Measurements from ENCODE around the gene TUBA3C.

TUBA3C gene

DNA sequence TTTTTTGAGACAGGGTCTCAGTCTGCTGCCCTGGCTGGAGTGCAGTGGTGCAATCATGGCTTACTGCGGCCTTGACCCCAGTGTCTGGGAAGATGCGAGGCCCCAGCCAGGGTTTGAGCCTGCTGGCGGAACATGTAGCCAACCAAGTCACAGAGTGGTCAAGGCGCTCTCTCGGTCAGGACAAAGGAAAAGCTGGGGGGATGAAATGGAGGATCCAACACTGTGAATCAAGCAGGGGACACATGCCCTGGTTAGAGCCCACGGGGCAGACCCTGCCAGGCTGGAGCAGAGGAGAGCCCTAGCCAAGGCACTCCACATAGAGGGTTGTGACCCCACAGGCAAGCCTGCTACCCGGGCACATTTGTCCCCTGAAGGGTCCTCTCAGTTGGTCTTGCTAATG lies 10.1 kb downstream of the TUBA3C start:
- no peaks in the 10 kb centered on the region for H3K36me3 ChIP-seq (ENCODE audit: insufficient read depth, low read length)
- H3F3A ChIP-seq (ENCODE audit: low read depth) = no peaks in the 10 kb centered on the region
- H3K4me3 ChIP-seq (ENCODE audit: low read length, poor library complexity, severe bottlenecking) = no peak overlapping the region
- no peak for TF ChIP-seq CTCF (conservative IDR thresholded peaks at IDR 0.05; ENCODE audit: low read length)
- no peak for TF ChIP-seq EZH2phosphoT487 (IDR thresholded peaks at IDR 0.05; ENCODE audit: borderline replicate concordance)
- H3K4me2 ChIP-seq (ENCODE audit: low read depth, low read length, poor library complexity, severe bottlenecking) = no peak overlapping the region
- peaks cover 5% of the 10 kb centered on the region; the same call in 1 of the 2 replicates for H3K9me3 ChIP-seq (ENCODE audit: insufficient read depth, low read depth, low read length)
- no peak overlapping the region for H2AFZ ChIP-seq (ENCODE audit: low read length)
- no peaks in the 10 kb centered on the region for H3K27me3 ChIP-seq (ENCODE audit: insufficient read depth, low read length, poor library complexity, severe bottlenecking)
- H3K9me2 ChIP-seq (replicated peaks; ENCODE audit: low read depth, low read length) = no peaks in the 10 kb centered on the region
- no peaks in the 10 kb centered on the region for H3K4me1 ChIP-seq (ENCODE audit: insufficient read depth, low read length, poor library complexity, severe bottlenecking)
- H3K9ac ChIP-seq (ENCODE audit: low read depth, low read length, poor library complexity, severe bottlenecking) = no peak overlapping the region
- no peaks in the 10 kb centered on the region for H4K20me1 ChIP-seq (ENCODE audit: insufficient read depth, low read length, poor library complexity, severe bottlenecking)
- no peaks in the 10 kb centered on the region for H3K79me2 ChIP-seq (ENCODE audit: insufficient read depth, low read length)

GRCh38 chr13:19169991-19170390 lies 11.6 kb downstream of the TUBA3C start:
- no peak overlapping the region for H3K9ac ChIP-seq (ENCODE audit: low read depth, low read length, poor library complexity, severe bottlenecking)
- no peaks in the 10 kb centered on the region for H3K4me1 ChIP-seq (ENCODE audit: insufficient read depth, low read length, poor library complexity, severe bottlenecking)
- H3K9me3 ChIP-seq (ENCODE audit: insufficient read depth, low read depth, low read length) = peaks cover 5% of the 10 kb centered on the region; the same call in 1 of the 2 replicates
- H3K9me2 ChIP-seq (replicated peaks; ENCODE audit: low read depth, low read length) = no peaks in the 10 kb centered on the region
- H4K20me1 ChIP-seq (ENCODE audit: insufficient read depth, low read length, poor library complexity, severe bottlenecking) = no peaks in the 10 kb centered on the region
- H2AFZ ChIP-seq (ENCODE audit: low read length) = no peak overlapping the region
- no peaks in the 10 kb centered on the region for H3K36me3 ChIP-seq (ENCODE audit: insufficient read depth, low read length)
- TF ChIP-seq EZH2phosphoT487 (IDR thresholded peaks at IDR 0.05; ENCODE audit: borderline replicate concordance) = no peak
- no peak for TF ChIP-seq CTCF (conservative IDR thresholded peaks at IDR 0.05; ENCODE audit: low read length)
- H3F3A ChIP-seq (ENCODE audit: low read depth) = no peaks in the 10 kb centered on the region
- no peak overlapping the region for H3K4me2 ChIP-seq (ENCODE audit: low read depth, low read length, poor library complexity, severe bottlenecking)
- H3K79me2 ChIP-seq (ENCODE audit: insufficient read depth, low read length) = no peaks in the 10 kb centered on the region
- H3K27me3 ChIP-seq (ENCODE audit: insufficient read depth, low read length, poor library complexity, severe bottlenecking) = no peaks in the 10 kb centered on the region
- H3K4me3 ChIP-seq (ENCODE audit: low read length, poor library complexity, severe bottlenecking) = no peak overlapping the region

- peaks cover 5% of the 10 kb centered on the region; the same call in 1 of the 2 replicates for H3K9me3 ChIP-seq (ENCODE audit: insufficient read depth, low read depth, low read length)
- H3K4me2 ChIP-seq (ENCODE audit: low read depth, low read length, poor library complexity, severe bottlenecking) = no peak overlapping the region
- TF ChIP-seq CTCF (conservative IDR thresholded peaks at IDR 0.05; ENCODE audit: low read length) (no peak), EZH2phosphoT487 (IDR thresholded peaks at IDR 0.05; ENCODE audit: borderline replicate concordance) (no peak)
Observed at GRCh38 chr13:19169496-19169895, 12.1 kb downstream of the TUBA3C start.

More at GRCh38 chr13:19169496-19169895, 12.1 kb downstream of the TUBA3C start:
- Histone ChIP-seq H3K9me2 (replicated peaks; ENCODE audit: low read depth, low read length) (no peaks in the 10 kb centered on the region), H3K36me3 (ENCODE audit: insufficient read depth, low read length) (no peaks in the 10 kb centered on the region), H3K4me3 (ENCODE audit: low read length, poor library complexity, severe bottlenecking) (no peak overlapping the region), H3F3A (ENCODE audit: low read depth) (no peaks in the 10 kb centered on the region), H4K20me1 (ENCODE audit: insufficient read depth, low read length, poor library complexity, severe bottlenecking) (no peaks in the 10 kb centered on the region), H3K4me1 (ENCODE audit: insufficient read depth, low read length, poor library complexity, severe bottlenecking) (no peaks in the 10 kb centered on the region), H3K9ac (ENCODE audit: low read depth, low read length, poor library complexity, severe bottlenecking) (no peak overlapping the region), H2AFZ (ENCODE audit: low read length) (no peak overlapping the region), H3K79me2 (ENCODE audit: insufficient read depth, low read length) (no peaks in the 10 kb centered on the region), H3K27me3 (ENCODE audit: insufficient read depth, low read length, poor library complexity, severe bottlenecking) (no peaks in the 10 kb centered on the region)

Data from Loucy (cell line).